HUDEP-2 (cell line): ENCODE data around the gene PCSK7.
"Not testable (repeated sequence)": the region's sequence is repeated elsewhere in the genome, so short reads cannot be mapped to it uniquely, and the experiment has no call there.

Source experiments
- DNase-seq, 76 experiments: peaks; one replicate each; lab custom pipeline; 2025; ENCODE audit not compliant: unreplicated experiment in 76 of 76; lab: John Stamatoyannopoulos, UW

PCSK7 gene

DNA sequence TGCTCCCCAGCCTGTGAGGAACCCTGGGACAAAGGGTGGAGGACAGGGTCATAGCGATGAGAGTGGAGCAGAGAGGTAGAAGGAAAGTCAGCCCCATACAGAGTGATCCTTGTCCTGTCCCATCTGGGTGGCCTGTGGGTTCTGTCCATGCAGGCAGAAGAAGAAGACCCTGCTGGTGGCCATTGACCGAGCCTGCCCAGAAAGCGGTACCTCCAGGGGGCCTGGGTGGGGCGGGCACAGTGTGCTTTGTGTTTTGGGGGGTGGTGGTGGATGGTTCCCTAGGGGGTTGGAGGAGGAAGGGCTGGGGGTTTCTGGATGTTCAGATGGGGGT is 45.5 kb downstream of the PCSK7 start:
- DNase-seq = no peak

- no peak for DNase-seq
Observed at GRCh38 chr11:117185736-117186430, 46.0 kb downstream of the PCSK7 start.

DNA sequence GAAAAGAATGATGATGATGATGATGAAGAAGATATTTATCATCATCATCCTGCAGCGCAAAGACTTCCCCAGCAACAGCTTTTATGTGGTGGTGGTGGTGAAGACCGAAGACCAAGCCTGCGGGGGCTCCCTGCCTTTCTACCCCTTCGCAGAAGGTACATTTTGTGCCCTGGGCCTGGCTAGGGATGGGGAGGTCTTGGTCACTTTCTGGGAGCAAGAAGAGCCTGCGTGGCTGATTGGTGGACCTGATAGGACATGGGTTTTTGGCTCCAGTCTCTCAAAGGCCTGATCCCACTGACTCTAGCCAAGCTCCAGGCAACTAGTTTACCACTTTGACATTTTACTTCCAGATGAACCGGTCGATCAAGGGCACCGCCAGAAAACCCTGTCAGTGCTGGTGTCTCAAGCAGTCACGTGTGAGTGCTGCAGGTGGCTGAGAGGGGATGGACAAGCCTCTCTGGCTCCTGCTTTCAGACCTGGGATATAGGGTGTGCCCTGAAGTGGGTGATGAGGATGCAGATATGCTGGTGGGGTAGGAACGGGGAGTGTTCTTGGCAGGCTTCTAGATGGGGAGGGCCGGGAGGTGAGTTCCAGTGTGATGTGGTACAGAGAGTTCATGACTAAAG is 48.0 kb downstream of the PCSK7 start:
- DNase-seq = no peak

DNA sequence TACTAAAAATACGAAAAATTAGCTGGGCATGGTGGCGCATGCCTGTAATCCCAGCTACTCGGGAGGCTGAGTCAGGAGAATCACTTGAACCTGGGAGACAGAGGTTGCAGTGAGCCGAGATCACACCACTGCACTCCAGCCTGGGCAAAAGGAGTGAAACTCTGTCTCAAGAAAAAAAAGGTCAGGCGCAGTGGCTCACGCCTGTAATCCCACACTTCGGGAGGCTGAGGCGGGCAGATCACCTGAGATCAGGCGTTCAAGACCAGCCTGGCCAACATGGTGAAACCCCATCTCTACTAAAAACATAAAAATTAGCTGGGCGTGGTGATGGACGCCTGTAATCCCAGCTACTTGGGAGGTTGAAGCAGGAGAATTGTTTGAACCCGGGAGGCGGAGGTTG is 48.7 kb downstream of the PCSK7 start:
- not testable (repeated sequence) for DNase-seq

GRCh38 chr11:117182551-117182935 is 49.3 kb downstream of the PCSK7 start:
- DNase-seq = no peak

GRCh38 chr11:117181586-117182550 is 50.0 kb downstream of the PCSK7 start:
- no peak for DNase-seq

DNA sequence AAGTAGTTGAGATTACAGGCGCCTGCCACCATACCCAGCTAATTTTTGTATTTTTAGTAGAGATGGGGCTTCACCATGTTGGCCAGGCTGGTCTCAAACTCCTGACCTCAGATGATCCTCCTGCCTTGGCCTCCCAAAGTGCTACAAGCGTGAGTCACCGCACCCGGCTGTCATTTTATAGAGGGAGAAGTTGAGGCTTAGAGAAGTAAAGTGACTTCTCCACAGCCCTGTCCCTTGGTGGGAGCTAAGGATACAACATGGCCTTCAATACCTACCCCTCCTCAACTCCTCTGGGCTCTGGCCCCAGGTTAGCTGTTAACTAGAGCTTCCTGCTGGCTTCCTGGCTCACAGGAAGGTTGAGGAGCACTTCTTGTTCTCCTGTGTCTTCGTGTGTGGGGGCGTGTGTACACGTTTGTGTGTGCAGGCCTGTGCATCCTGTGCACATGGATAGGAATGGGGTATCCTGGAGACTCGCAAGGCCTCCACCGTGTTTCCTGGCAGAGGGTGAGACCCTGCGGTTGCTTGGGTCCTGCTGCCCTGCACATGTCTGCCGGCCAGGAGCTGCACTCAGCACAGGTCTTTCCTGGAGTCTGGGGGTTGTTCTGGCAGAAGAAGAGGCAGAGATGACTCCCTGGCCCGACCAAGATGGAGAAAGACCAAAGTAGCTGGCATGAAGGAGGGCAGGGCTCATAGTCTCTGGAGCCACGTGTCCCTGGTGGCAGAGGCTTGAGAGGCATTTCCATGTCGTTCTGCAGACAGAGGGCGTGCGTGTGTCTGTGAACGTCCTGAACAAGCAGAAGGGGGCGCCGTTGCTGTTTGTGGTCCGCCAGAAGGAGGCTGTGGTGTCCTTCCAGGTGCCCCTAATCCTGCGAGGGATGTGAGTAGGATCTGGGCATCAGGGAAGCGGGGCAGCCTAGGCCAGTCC is 51.0 kb downstream of the PCSK7 start:
- peak in 73 of 76 experiments; percentile 30 to 90 (median 79) for DNase-seq

GRCh38 chr11:117180020-117180419 is 51.9 kb downstream of the PCSK7 start:
- peak in 11 of 76 experiments; percentile 5 to 36 (median 16) for DNase-seq

GRCh38 chr11:117179048-117179999 is 52.5 kb downstream of the PCSK7 start:
- DNase-seq = peak in 12 of 76 experiments; percentile 12 to 39 (median 23)

DNA sequence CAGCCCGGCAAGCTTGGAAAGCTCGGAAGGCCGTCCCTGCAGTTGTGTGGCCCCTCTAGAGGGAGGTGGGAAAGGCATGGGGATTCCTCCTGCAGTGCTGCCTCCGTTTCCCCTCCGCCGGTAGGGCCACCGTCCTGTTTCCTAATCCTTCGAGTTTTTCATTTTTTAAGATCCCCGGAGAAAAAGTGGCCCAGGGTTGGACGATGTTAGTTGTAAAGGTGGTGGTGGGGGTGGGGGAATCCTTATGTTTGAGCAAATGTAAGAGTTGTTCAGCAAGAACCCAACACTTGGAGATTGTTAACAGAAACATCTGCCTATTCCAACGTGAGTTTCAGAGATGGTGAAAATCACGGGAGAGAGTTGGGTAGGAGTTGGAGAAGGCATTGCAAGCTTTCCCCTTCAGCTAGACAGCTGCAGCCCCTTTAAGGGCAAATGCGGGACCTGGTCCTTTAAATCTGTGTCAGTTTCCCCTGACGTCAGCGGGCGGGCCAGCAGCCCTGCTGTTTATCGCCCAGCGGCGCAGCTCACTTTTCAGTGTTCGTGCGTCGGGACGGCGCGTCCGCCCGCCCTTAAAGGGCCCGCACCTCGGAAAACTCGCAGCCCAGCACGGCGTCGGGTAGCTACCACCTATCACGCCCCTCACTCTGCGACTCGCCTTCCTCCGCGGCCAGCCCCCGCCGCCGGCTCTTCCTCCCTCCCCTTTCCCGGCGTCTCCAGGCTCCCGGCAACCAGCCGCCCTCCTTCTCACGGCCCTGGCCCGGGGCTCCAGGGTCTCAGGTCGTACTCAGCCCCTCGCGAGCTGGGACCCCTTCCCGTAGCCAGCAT is 53.5 kb downstream of the PCSK7 start, which contains the start of gene SIDT2:
Gene SIDT2, plus strand, starts transcription at position 534 of the 825 bp plus-strand sequence. CDS start 521 bp downstream, outside the sequence.
- peak in 72 of 76 experiments; percentile 34 to 88 (median 75) for DNase-seq

DNA sequence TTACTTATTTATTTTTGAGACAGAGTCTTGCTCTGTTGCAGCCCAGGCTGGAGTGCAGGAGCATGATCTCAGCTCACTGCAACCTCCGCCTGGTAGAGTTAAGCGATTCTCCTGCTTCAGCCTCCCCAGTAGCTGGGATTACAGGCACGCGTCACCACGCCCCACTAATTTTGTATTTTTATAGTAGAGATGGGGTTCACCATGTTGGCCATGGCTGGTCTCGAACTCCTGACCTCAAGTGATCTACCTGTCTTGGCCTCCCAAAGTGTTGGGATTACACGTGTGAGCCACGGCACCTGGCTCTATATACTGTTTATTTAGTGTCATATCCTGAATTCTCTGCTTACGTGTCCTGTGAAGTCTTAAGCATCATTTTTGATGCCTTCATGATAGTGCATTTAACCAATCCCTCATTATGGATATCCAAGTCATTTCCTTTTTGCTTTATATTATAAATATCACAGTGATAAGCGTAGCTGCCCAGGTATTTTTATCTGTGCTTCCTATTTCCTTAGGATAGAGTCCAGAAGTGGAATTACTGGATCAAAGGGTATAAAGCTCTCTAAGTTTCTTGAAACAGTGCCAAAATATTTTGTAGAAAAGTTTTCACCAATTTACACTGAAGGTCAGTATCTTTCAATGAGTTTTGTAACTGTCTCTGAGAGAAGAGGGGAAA is 54.2 kb downstream of the PCSK7 start:
- DNase-seq = no peak

- no peak for DNase-seq
Observed at GRCh38 chr11:117176186-117176585, 55.7 kb downstream of the PCSK7 start.

GRCh38 chr11:117175781-117176180 is 56.1 kb downstream of the PCSK7 start:
- no peak for DNase-seq

- no peak for DNase-seq
Observed at GRCh38 chr11:117175104-117175503, 56.8 kb downstream of the PCSK7 start.

DNA sequence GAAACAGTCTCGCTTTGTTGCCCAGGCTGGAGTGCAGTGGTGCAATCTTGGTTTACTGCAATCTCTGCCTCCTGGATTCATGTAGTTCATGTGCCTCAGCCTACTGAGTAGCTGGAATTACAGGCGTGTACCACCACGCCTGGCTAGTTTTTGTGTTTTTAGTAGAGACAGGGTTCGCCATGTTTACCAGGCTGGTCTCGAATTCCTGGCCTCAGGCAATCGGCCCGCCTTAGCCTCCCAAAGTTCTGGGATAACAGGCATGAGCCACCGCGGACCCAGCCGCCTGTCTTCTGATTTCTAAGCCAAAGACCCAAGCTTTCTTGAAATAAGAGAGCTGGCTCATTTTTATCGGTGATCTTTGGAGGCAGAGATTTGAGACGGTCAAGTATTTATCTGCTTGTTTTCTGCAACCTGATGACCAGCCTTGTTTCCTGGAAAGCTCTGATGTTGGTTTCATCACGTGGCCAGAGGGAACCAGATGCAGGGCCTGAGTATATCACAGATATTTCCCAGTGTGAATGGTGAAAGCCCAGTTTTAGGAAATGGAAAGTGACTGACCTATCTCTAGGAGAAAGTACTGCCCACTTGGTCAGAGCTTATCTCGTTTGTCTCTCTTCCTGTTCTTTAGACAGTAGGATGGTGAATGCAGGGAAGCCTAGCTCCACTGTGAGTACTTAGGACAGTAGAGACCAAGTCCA is 59.0 kb downstream of the PCSK7 start:
- peak in 11 of 76 experiments; percentile 6 to 39 (median 17) for DNase-seq

DNA sequence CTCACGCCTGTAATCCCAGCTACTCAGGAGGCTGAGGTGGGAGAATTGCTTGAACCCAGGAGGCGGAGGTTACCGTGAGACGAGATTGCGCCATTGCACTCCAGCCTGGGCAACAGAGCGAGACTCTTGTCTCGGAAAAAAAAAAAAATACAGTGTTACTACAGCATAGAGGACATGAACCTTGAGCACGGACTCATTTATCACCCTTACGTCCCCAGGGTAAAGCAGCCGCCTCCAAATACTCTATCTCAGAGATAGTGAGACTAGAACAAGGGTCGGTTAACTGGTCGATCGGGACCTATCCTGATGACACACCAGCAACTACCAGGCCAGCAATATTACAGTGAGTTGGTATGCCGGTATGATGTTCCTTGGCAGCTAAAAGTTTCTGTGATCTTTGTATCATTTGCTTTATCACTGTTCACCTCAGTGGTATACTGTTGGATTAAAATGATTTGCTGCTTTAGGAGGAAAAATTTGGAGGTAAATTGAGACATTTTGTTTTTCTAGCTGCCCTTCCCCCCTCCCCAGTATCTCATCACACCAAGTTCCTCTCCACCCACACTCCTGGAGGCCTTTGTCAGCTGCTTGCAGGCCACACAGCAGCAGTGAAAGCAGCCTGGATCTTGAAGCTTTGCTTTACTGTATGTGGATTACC is 60.3 kb downstream of the PCSK7 start:
- DNase-seq = peak in 58 of 76 experiments; percentile 7 to 76 (median 39)
